ENCODE results near the gene ZNF141.
"Not testable (repeated sequence)": the region's sequence is repeated elsewhere in the genome, so short reads cannot be mapped to it uniquely, and the experiment has no call there.

The ZNF141 gene

GRCh38 chr4:337143-337931 lies at the start of gene ZNF141:
Gene ZNF141, plus strand, starts transcription at chr4:337814. Its CDS starts 170 bp downstream, at chr4:337984.
- DNase-seq = peak; percentile 94

GRCh38 chr4:288891-289290 lies 48.7 kb upstream of the ZNF141 start:
- DNase-seq = no peak

- DNase-seq = no peak
Measured at GRCh38 chr4:294732-295131, 42.9 kb upstream of the ZNF141 start.

GRCh38 chr4:302381-302780 lies 35.2 kb upstream of the ZNF141 start:
- no peak for DNase-seq

GRCh38 chr4:304516-304915 lies 33.1 kb upstream of the ZNF141 start:
- DNase-seq = not testable (repeated sequence)

GRCh38 chr4:304969-305680 lies 32.5 kb upstream of the ZNF141 start, which contains the start of gene ZNF732:
Gene ZNF732, minus strand, starts transcription at chr4:305474. Its CDS starts 164 bp downstream, at chr4:305310.
- no peak for DNase-seq

GRCh38 chr4:306551-306961 lies 31.1 kb upstream of the ZNF141 start:
- no peak for DNase-seq

GRCh38 chr4:309807-310206 lies 27.8 kb upstream of the ZNF141 start:
- no peak for DNase-seq

- no peak for DNase-seq
Measured at GRCh38 chr4:314296-314903, 23.2 kb upstream of the ZNF141 start.

GRCh38 chr4:328729-329128 lies 8.9 kb upstream of the ZNF141 start:
- DNase-seq = no peak

- no peak for DNase-seq
Measured at GRCh38 chr4:335515-335914, 2.1 kb upstream of the ZNF141 start.

- no peak for DNase-seq
Measured at GRCh38 chr4:336099-336892, 1.3 kb upstream of the ZNF141 start.

- DNase-seq = no peak
Measured at GRCh38 chr4:336893-337142, 796 bp upstream of the ZNF141 start.

GRCh38 chr4:337932-338758 lies 531 bp downstream of the ZNF141 start:
- DNase-seq = peak; percentile 72

- DNase-seq = no peak
Measured at GRCh38 chr4:338759-339097, 1.1 kb downstream of the ZNF141 start.

GRCh38 chr4:340011-340410 lies 2.4 kb downstream of the ZNF141 start:
- DNase-seq = no peak

- DNase-seq = no peak
Measured at GRCh38 chr4:373062-373839, 35.6 kb downstream of the ZNF141 start.

GRCh38 chr4:374298-375160 lies 36.9 kb downstream of the ZNF141 start:
- no peak for DNase-seq

- no peak for DNase-seq
Measured at GRCh38 chr4:384311-385010, 46.8 kb downstream of the ZNF141 start.

Measured in activated CD4-positive, alpha-beta T cell treated with anti-CD3 and anti-CD28 coated beads for 48 hours (primary cell).